OCI-LY7 (cell line): Measurements from ENCODE around the gene EIPR1. TPM values are rescaled to one million over a fixed set of nuclear protein-coding genes. Genes with fewer than 3 reads are reported as not detected.

ENCODE experiments used
- Bru-seq: library from RNA; stranded (reverse); fragments of 400-500 nt; gene quantifications from one replicate; lab custom pipeline; 2021; lab: Mats Ljungman, UMichigan
- BruChase-seq, 2 experiments: library from RNA; stranded (reverse); fragments of 400-500 nt; gene quantifications; one replicate each; lab custom pipeline; 2021; lab: Mats Ljungman, UMichigan
- BruUV-seq: library from RNA; stranded (reverse); fragments of 400-500 nt; replicated peaks from 2 replicates; lab custom pipeline; 2021; lab: Mats Ljungman, UMichigan
- CTCF ChIA-PET: fragments of 300-600 bp; sonication (Branson Sonifier 250); formaldehyde crosslinking; loops from one replicate; lab custom pipeline; 2022; ENCODE audit warnings: antibody characterized with exemption; ENCODE audit not compliant: unreplicated experiment; lab: Charles Lee
- POLR2A ChIA-PET: fragments of 300-600 bp; sonication (Branson Sonifier 250); formaldehyde crosslinking; loops from one replicate; lab custom pipeline; 2022; ENCODE audit warnings: antibody characterized with exemption; lab: Charles Lee
- DNase-seq: peaks from one replicate; pipeline ENCODE4 v3.0.0-alpha.2; 2015; ENCODE audit warnings: low spot score
- H2AFZ ChIP-seq: fragments of 200-600 bp; sonication (generic), shearing (Covaris generic); 2 replicates; pipeline ENCODE4 v1.6.1; 2014; ENCODE audit warnings: mild to moderate bottlenecking, antibody characterized with exemption, low read length, moderate library complexity
- H3K27ac ChIP-seq: fragments of 200-600 bp; sonication (generic); 2 replicates; pipeline ENCODE4 v1.5.1; 2014; ENCODE audit warnings: mixed run types, low read depth, mild to moderate bottlenecking, moderate library complexity, low read length, inconsistent platforms; ENCODE audit not compliant: poor library complexity, severe bottlenecking
- H3K36me3 ChIP-seq: fragments of 200-600 bp; sonication (generic); 2 replicates; pipeline ENCODE4 v1.6.1; 2014; ENCODE audit warnings: mild to moderate bottlenecking, antibody characterized with exemption, low read length, moderate library complexity, mixed read lengths; ENCODE audit not compliant: insufficient read depth
- H3K4me1 ChIP-seq: fragments of 200-600 bp; sonication (generic); 2 replicates; pipeline ENCODE4 v1.5.1; 2014; ENCODE audit warnings: mild to moderate bottlenecking, low read length; ENCODE audit not compliant: insufficient read depth, poor library complexity, severe bottlenecking
- H3K4me2 ChIP-seq: fragments of 200-600 bp; sonication (generic); 2 replicates; pipeline ENCODE4 v1.6.1; 2014; ENCODE audit warnings: mild to moderate bottlenecking, low read length
- H3K4me3 ChIP-seq: fragments of 200-600 bp; sonication (generic); 2 replicates; pipeline ENCODE4 v1.5.1; 2014; ENCODE audit warnings: mild to moderate bottlenecking, low read depth, low read length; ENCODE audit not compliant: poor library complexity, severe bottlenecking
- H3K79me2 ChIP-seq: fragments of 200-600 bp; sonication (generic); 2 replicates; pipeline ENCODE4 v1.6.1; 2016; ENCODE audit warnings: low read depth, mild to moderate bottlenecking, low read length, moderate library complexity, mixed read lengths; ENCODE audit not compliant: insufficient read depth
- H3K9me2 ChIP-seq: fragments of 200-600 bp; sonication (generic); 2 replicates; pipeline ENCODE4 v1.6.1; 2016; ENCODE audit warnings: mild to moderate bottlenecking, low read length, mixed read lengths; ENCODE audit not compliant: insufficient read depth
- H3K9me3 ChIP-seq: fragments of 200-600 bp; sonication (generic); 2 replicates; pipeline ENCODE4 v1.6.1; 2014; ENCODE audit warnings: mild to moderate bottlenecking, mixed run types, low read length, mixed read lengths
- H4K20me1 ChIP-seq: fragments of 200-600 bp; sonication (generic); 2 replicates; pipeline ENCODE4 v1.6.1; 2014; ENCODE audit warnings: mild to moderate bottlenecking, antibody characterized with exemption, low read length, moderate library complexity, mixed read lengths; ENCODE audit not compliant: insufficient read depth
- CTCF ChIP-seq: fragments of 200-600 bp; sonication (generic); conservative IDR thresholded peaks from 2 replicates; pipeline ENCODE4 v1.5.1; 2014; ENCODE audit warnings: mild to moderate bottlenecking, antibody characterized with exemption, low read length, moderate library complexity, mixed read lengths
- EZH2phosphoT487 ChIP-seq: fragments of 200-600 bp; sonication (generic); IDR thresholded peaks from 2 replicates; pipeline ENCODE4 v1.6.1; 2018; ENCODE audit warnings: low read depth, borderline replicate concordance, mild to moderate bottlenecking, mixed run types, antibody characterized with exemption, low read length, moderate library complexity, mixed read lengths
- intact Hi-C: fragments of 100-400 bp; cut with micrococcal nuclease; formaldehyde crosslinking; loops from one replicate; pipeline ENCODE4 v1.10.0; 2022; ENCODE audit not compliant: unreplicated experiment
- long read RNA-seq: library from polyadenylated mRNA; stranded (forward); transcript quantifications from one replicate; pipeline ENCODE4 v2.0.0, GENCODE V29; 2022
- total RNA-seq, 2 experiments: library from RNA; depleted of rRNA in 1 of 2; stranded (reverse); fragments of >200 nt in 1 of 2; shearing (Covaris generic) in 1 of 2; gene quantifications; 2 replicates each; pipeline ENCODE4 v1.2.3, GENCODE V29; 2014 to 2022

The EIPR1 gene
- total RNA-seq (2014; rRNA removed; shearing (Covaris generic)) (60.5 and 63.2 TPM in 2 replicates), total RNA-seq (2022) (51.5 and 61.7 TPM in 2 replicates), Bru-seq, nascent RNA (percentile 76 among the genes with signal in this experiment), BruChase-seq, experiment 1, labeled RNA remaining after a 6-hour chase (percentile 76 among the genes with signal in this experiment), BruChase-seq, experiment 2, labeled RNA remaining after a 2-hour chase (percentile 70 among the genes with signal in this experiment)
- long read RNA-seq, transcript EIPR1-202 (10 exons, 1,795 nt) = minor isoform, 8 of 123 reads
- long read RNA-seq, transcript EIPR1-201 (9 exons, 1,766 nt) = major isoform, 84 of 123 reads
- long read RNA-seq, partial matches to known transcripts = 3 of 123 reads
- long read RNA-seq, other reads (novel, unspliced or antisense) = 27 of 123 reads

- H4K20me1 ChIP-seq = no peaks in the 10 kb centered on the region; the same call in 1 of the 2 replicates
- no TSS peak for BruUV-seq
- H3K9me3 ChIP-seq = no peaks in the 10 kb centered on the region
- no peaks in the 10 kb centered on the region for H3K9me2 ChIP-seq
- intact Hi-C loops = loop anchor here (5.0 kb wide), 2 partner anchors 139 to 226 kb away; partner anchors contain the start of gene ADI1
- H2AFZ ChIP-seq = peak within 1 kb of the TSS; percentile 79
- peak within 1 kb of the TSS; percentile 96 for H3K4me3 ChIP-seq
- H3K36me3 ChIP-seq = peaks cover 22% of the 10 kb centered on the region
- ChIA-PET POLR2A (interaction anchor here (0.8 to 1.4 kb wide), 4 partner anchors 9 to 251 kb away, joined by 3 to 4 read pairs (median 3); no protein-coding TSS in a partner anchor), CTCF (no interaction called here)
- peak; percentile 98 for DNase-seq
- H3K4me2 ChIP-seq = peak within 1 kb of the TSS; percentile 79
- peaks cover 50% of the 10 kb centered on the region for H3K79me2 ChIP-seq
- H3K4me1 ChIP-seq = peaks cover 28% of the 10 kb centered on the region
- no peak for TF ChIP-seq CTCF
- no peak for TF ChIP-seq EZH2phosphoT487
- H3K27ac ChIP-seq = peak within 1 kb of the TSS; percentile 69
These were observed at the start of gene EIPR1 for GRCh38 chr2:3377612-3378432. EIPR1 (minus strand) TSS chr2:3377818; CDS start chr2:3377689, 129 bp downstream.

- Histone ChIP-seq H4K20me1 (no peaks in the 10 kb centered on the region), H3K36me3 (peaks cover 76% of the 10 kb centered on the region), H3K9me2 (no peaks in the 10 kb centered on the region), H2AFZ (no peak overlapping the region), H3K79me2 (no peaks in the 10 kb centered on the region), H3K4me3 (no peak overlapping the region), H3K27ac (no peak overlapping the region), H3K4me1 (no peaks in the 10 kb centered on the region), H3K4me2 (no peak overlapping the region), H3K9me3 (no peaks in the 10 kb centered on the region)
- intact Hi-C loops = no loop called here
- DNase-seq = no peak
- no TSS peak for BruUV-seq
- ChIA-PET CTCF (no interaction called here), POLR2A (interaction anchor here (0.6 to 0.7 kb wide), 2 partner anchors 151 to 311 kb away, joined by 3 to 6 read pairs; no protein-coding TSS in a partner anchor)
- TF ChIP-seq EZH2phosphoT487 = no peak
- no peak for TF ChIP-seq CTCF
These were observed 49.7 kb upstream of the EIPR1 start for GRCh38 chr2:3427272-3427671.
